ENCODE measurements around the gene TAP2.

TAP2 gene

GRCh38 chr6:32792901-32793435, 45.6 kb downstream of the TAP2 start:
- DNase-seq (ENCODE audit: low read depth in 2 of 2) = no peak

- DNase-seq (ENCODE audit: low read depth in 2 of 2) = no peak
These were observed 48.2 kb downstream of the TAP2 start for GRCh38 chr6:32790306-32790705.

Measured in stimulated activated CD8-positive, alpha-beta memory T cell treated with anti-CD3 and anti-CD28 coated beads, Interleukin-15, amount 100 ng/mL, for 4 hours (primary cell).